ENCODE measurements around the gene MLPH.

Gene MLPH

DNA sequence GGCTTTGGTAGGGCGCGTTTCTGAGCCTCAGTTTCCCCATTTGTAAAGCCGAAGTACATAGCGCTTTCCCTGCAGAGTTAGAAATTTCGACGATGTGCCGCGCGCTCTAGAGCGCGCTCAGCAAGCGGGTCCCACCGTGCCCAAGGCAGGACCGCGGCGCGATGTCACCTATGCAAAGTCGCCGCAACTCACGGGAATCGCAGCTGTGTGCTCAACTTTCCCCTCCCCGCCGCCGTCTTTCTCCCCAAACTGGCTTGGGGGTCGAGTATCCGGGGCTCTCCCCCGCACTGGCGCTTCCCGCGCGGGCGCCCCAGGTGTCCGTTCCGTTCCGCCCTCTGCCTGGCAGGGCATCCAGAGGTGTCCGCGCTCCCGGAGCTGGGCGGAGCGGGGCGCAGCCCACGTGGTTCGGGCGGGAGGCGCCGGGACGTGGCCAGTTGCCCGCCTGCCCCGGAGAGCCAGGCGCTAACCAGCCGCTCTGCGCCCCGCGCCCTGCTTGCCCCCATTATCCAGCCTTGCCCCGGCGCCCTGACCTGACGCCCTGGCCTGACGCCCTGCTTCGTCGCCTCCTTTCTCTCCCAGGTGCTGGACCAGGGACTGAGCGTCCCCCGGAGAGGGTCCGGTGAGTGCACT is at the start of gene MLPH:
MLPH (plus strand) TSS at position 433 of the 630 bp plus-strand sequence. CDS start 6,176 bp downstream, outside the sequence.
- DNase-seq (ENCODE audit: low read depth in 2 of 2) = no peak

DNA sequence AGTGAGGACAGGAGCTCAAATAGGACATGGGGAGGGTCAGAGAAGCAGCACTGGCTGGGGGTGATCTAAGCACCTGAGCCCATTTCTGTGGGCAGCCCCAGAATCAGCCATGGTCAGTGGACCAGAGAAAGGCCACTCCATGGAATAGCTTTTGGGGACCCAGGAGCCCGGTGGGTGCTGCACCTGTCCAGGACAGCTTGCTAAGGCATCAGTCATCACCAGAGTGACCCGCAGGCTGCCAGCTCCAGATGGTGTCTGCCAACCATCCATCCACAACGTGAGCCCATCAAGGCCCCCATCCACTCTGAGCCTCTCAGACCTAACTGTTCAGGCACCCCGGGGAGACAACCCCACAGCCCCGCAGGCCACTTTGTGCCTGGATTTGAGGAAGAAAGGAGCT is 49.5 kb upstream of the MLPH start:
- no peak for DNase-seq (ENCODE audit: low read depth in 2 of 2)

GRCh38 chr2:237438080-237438940 is 48.7 kb upstream of the MLPH start:
- DNase-seq (ENCODE audit: low read depth in 2 of 2) = no peak

GRCh38 chr2:237440819-237441281 is 46.2 kb upstream of the MLPH start:
- DNase-seq (ENCODE audit: low read depth in 2 of 2) = no peak

DNA sequence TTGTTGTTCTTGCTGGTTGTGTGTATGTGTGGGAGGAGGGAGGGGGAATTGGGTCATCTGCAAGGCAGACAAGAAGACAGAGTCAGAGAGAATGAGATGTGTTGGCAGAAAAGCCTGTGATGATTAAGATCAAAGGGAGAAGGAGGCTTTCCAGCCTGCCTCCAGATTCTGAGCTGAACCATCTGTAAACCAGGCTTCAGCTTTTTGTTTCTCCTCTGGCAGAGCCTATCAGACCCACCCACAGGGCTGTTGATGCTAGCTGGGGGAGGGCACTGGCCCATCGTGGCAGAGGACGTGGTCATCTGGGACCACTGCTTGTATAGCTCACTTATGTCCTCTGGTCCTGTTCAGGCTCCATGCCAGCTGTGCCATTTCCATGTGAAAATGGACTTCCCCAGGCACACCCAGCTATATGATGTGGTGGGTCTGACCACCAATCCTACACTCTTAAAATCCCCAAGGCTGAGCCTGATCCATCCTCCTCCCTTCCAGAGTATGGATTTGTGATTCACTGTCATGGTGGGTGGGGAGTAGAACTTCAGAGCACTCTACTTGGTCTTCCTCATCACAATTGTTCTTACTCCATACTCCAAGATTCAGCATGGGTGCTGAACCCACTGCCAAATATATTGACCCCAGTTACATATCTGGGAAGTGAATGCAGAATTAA is 45.3 kb upstream of the MLPH start:
- DNase-seq (ENCODE audit: low read depth in 2 of 2) = no peak

DNA sequence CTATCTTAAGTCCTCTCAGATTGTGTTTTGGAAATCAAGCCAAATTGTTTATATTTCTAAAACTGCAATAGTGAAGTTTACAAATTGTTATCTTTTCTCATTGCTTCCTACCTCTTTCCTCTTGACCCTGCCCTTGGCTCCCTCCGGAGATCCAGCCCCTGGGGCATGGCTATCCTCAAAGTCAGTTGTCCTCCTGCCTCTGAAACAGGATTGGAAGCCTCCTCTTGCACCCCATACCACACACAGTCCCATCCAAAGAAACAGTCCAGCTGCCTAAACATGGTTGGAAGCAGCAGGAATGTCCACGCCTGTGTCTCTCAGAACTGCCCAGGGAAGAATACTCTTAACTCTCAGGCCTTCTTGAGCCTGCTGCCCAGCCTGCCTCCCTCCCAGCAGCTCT is 43.0 kb upstream of the MLPH start:
- DNase-seq (ENCODE audit: low read depth in 2 of 2) = no peak

DNA sequence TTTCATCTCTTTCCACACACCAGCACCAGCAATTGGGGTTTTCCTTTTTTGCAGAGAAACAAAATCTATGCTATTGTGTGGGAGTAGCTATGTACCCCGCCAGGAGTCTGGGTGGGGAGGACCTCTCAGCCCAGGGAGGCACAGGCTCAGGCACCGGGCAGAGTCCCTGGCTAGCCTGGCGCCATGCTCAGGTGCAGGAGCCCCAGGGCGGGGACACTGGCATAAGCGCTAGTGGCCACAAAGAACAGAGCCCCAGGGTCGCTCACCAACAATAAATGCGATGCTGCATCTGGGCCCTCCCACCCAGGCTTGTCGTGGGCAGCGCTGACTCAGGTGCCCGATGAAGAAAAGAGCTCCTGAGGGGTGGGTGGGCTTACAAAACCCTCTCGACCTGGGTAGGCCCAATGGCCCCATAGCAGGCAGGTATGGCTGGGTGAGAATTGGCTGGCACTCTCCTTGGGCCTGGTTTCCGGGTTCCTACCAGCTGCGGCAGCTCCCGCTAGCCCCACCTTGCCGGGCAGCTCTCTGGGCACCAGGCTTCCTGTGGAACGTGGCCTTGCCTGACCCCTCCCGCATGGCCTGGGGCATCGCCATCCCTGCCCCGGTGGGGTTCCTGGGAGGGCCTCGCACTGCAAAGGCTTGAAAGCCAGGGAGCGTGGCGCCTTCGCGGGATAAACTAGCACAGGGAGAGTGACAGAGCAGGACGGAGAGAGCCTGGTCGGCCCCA is 41.3 kb upstream of the MLPH start:
- no peak for DNase-seq (ENCODE audit: low read depth in 2 of 2)

GRCh38 chr2:237446338-237446665 is 40.7 kb upstream of the MLPH start:
- no peak for DNase-seq (ENCODE audit: low read depth in 2 of 2)

GRCh38 chr2:237447496-237447895 is 39.6 kb upstream of the MLPH start:
- no peak for DNase-seq (ENCODE audit: low read depth in 2 of 2)

DNA sequence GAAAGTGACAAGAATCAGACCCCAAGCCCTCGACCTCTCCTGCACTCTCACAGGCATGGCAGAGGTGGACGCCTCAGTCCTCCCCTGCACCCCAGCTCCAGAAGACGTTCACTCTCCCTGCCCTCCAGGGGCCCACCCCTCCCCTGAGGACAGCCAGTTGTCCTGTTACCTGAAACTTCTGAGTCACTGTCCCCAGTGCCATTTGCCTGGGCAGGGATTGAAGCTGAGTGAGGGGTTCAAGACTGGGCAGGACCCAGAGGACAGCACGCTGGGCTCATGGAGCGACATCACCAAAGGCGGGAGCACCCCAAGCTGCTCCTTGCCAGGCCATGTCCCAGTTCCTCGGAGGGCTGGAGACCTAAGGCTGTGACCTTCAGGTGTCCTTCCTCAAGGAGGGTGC is 38.9 kb upstream of the MLPH start:
- no peak for DNase-seq (ENCODE audit: low read depth in 2 of 2)

- no peak for DNase-seq (ENCODE audit: low read depth in 2 of 2)
Measured at GRCh38 chr2:237448626-237449025, 38.4 kb upstream of the MLPH start.

- DNase-seq (ENCODE audit: low read depth in 2 of 2) = no peak
Measured at GRCh38 chr2:237449193-237449881, 37.7 kb upstream of the MLPH start.

- DNase-seq (ENCODE audit: low read depth in 2 of 2) = no peak
Measured at GRCh38 chr2:237450108-237450507, 36.9 kb upstream of the MLPH start.

- no peak for DNase-seq (ENCODE audit: low read depth in 2 of 2)
Measured at GRCh38 chr2:237450583-237450982, 36.5 kb upstream of the MLPH start.

- no peak for DNase-seq (ENCODE audit: low read depth in 2 of 2)
Measured at GRCh38 chr2:237451643-237452469, 35.2 kb upstream of the MLPH start.

GRCh38 chr2:237452861-237453260 is 34.2 kb upstream of the MLPH start:
- DNase-seq (ENCODE audit: low read depth in 2 of 2) = no peak

GRCh38 chr2:237453671-237454070 is 33.4 kb upstream of the MLPH start:
- DNase-seq (ENCODE audit: low read depth in 2 of 2) = no peak

DNA sequence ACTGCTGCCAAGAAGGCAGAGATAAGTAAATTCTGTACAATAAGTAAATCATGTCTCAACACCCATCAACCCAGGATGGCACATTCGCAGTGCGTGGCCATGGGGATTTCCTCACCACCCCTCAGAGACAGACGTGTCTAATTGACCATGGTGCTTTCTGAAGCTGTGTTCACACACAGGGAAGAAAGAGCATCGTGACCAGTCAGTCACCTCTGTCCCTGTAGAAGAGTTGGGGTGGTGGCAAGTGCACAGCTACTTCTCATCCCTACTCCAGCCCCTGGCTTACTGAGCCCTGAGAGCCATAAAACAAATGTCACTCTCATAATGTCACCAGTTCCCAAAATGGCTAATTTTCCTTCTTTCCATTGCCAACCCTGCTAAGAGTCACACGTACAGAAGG is 31.3 kb upstream of the MLPH start:
- DNase-seq (ENCODE audit: low read depth in 2 of 2) = no peak

DNA sequence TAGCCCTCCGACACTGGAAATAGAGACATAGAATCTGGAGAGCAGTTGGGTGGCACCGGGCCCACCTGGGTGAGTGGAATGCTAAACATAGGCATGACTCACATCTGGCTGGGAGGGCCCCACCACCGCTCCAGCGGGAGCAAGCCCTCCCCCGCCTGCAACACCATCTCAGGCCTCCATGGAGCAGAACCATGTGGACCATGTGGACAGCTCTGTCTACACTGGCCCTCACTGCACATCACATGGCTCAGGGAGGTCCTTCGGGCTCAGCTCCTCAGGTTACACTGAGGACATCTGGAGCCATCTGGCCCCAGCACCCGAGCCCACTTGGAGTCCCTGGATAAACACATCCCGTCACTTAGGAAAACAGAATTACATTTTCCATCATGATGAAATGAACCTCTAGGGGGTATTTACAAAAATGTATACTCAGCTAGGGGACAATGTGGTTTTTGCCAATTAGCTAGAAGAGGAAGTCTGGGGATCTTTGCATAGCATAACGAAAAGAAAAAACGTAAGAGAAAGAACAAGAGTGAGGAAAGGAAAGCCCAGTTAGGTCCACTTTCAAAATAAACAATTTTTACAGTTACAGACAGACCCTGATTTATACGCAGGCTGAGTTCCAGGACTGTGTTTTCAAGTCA is 30.7 kb upstream of the MLPH start:
- DNase-seq (ENCODE audit: low read depth in 2 of 2) = no peak

GRCh38 chr2:237457388-237457941 is 29.6 kb upstream of the MLPH start:
- no peak for DNase-seq (ENCODE audit: low read depth in 2 of 2)

Measured in stimulated activated CD8-positive, alpha-beta memory T cell treated with anti-CD3 and anti-CD28 coated beads, Interleukin-7, amount 100 ng/mL, for 1 hour (primary cell).